Activated CD4-positive, CD25-positive, alpha-beta regulatory T cell treated with anti-CD3 and anti-CD28 coated beads, Interleukin-2, amount 50 U/mL, for 16 hours (primary cell): ENCODE measurements around the gene AMACR.
"Not testable (repeated sequence)": the region's sequence is repeated elsewhere in the genome, so short reads cannot be mapped to it uniquely, and the experiment has no call there.

Experiments
- DNase-seq: peaks from one replicate; pipeline ENCODE4 v3.0.0-alpha.2; 2020; ENCODE audit warnings: low read depth, low spot score

AMACR gene

DNA sequence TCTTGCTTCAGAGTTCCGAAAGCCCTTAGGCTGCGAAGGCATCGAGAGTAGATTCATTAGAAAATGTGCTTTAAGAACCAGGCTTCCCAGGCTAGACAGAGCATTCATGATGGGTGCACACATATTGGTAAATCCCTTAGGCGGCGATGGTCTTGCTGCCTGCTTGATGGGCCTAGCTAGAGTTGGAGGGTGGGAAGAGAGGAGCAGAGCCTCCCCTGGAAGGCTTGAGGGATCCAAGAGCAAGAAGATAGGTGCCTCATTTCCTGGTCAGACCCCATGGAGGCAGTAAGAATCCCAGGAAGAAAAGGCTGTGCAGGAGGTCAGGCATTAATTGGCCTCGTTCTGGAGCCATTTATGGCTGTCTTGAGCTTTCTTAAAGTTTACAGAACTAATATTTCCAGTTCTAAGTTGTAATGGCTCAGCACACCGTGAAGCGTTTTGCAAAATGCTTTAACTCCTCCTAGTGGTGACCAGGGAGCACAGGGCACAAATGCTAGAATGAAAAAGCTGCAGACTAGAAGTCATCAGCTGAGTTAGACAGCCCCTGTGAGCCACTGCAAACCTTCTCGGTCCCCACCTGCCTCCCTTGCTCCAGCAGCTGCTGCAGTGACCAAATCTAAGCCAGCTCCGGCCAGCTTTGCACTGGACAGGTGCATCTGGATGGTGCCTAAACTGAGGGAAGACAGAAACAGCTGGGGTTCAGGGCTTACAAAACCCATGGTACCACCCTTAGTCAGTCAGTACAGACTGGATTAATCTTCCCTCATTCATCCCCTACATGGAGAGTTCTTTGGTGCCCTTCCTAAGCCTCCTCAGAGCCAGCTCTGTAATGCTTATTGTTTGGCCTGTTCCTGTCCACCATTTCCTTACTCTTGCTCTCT is 38.0 kb downstream of the AMACR start:
- DNase-seq = no peak

- no peak for DNase-seq
These were observed 39.4 kb downstream of the AMACR start for GRCh38 chr5:33968211-33969005.

DNA sequence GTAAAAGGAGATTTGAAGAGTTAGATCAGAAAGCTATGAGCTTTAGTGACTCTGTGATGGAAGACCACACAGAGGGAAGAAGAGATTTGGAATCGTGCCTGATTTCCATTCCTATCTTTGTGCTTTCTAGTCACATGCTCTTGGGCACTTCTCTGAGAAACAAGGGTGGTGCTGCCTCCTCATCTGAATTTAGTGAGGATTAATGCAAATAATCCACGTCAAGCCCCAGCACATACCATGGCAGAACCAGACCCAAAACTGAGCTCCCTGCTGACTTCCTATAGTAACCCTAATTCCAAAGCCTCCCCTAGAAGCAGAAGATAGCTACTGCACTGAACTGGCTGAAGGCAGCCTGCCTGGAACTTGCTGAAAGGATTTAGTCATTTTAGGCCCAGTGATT is 41.0 kb downstream of the AMACR start:
- DNase-seq = no peak

GRCh38 chr5:33964132-33964700 is 43.6 kb downstream of the AMACR start:
- no peak for DNase-seq

GRCh38 chr5:33958176-33958575 is 49.7 kb downstream of the AMACR start:
- no peak for DNase-seq

DNA sequence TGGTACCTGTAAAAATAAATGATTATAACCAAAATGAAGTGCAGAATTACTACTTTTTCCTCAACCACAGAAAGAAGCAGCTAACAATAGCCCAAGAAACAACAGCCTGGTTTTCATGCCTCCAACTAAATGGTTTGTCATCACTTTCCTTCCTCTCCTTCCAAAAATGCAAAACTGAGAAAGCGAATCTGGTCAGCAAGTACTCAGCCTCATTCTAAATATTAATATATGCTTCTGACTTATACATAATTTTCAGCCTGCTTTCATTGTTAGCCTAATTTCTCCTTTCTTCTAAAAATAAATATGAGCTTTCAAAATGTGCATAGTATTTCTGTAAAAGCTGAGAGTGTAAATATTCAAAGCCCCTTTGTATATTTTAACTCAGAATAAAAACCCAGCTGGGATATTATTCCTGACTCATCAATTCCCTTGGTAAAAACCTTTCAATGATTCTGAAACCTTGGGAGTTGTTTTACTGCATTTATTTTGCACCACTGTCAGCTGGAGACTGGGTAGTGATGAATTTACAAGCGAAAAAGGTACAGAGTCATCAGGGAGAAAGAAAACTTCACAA is 50.2 kb downstream of the AMACR start:
- DNase-seq = no peak

DNA sequence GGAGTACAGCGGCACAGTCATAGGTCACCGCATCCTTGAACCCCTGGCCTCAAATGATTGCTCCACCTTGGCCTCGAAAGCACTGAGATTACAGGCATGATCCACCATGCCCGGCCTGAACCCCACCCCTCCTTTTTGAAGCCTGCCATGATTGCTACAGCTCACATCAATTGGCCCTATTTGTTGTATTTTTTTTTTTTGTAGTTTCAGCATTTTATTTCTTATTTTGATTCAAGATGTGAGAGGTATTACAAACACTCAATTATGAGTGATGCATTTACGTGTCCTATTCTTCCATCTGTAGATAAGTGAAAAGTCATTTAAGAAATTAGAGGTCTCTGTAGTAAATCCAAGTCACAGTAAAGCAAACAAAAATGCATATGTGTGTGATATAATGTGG is 55.7 kb downstream of the AMACR start:
- not testable (repeated sequence) for DNase-seq

GRCh38 chr5:33944543-33945132 is 63.2 kb downstream of the AMACR start:
- DNase-seq = no peak

DNA sequence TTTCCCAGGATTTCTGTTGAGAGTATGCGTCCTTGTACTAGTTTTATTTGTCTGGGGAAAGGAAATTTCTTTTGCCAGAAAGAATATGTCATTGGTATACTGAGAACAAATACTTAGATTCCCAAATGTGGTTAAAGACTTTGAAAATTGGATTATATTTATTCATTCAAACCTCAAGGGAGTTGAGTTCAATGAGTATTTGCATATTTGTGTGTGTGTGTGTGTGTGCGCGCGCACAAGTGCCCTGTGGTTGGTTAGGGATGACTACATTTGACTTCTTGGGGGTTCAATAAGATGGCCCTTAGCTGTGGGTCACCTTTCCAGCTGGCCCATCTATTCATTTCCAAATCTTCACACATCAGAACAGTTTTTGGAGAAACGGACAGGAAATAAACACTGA is 66.8 kb downstream of the AMACR start:
- no peak for DNase-seq

DNA sequence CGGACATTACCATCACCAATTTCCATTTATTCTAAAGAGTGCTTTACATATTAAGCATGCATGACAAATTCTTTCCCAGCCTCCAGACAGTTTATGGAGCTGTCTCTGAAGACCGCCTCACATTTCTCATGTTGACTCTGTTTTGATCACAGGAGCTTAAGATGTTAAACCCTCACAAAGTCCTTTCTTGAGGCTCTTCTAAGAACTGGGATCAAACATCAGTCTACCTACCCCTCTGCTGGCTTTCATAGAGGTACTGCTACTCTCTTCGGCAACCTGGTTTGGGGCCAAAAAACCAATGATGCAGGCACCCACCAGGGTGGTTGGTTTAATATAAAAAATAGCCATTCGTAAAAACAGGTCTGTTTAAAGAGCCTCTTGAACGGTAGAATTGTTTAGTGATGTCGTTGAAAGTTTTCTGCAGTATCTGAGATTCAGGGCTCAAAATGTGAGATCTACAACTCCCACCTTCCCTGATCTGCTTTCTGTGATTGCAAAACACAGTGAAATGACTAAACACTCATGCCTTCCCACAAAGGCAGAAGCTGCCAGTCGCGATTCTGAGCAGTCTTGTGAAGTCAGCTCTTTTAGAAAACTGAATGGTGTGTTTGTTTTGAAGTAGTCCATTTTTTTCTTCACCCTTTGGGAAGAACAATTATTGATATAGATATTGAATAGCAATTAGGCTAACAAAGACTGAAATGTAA is 68.1 kb downstream of the AMACR start:
- DNase-seq = no peak

GRCh38 chr5:33938881-33939280 is 69.0 kb downstream of the AMACR start:
- DNase-seq = no peak

GRCh38 chr5:33938507-33938796 is 69.4 kb downstream of the AMACR start:
- DNase-seq = no peak

GRCh38 chr5:33937707-33938506 is 69.9 kb downstream of the AMACR start:
- no peak for DNase-seq

DNA sequence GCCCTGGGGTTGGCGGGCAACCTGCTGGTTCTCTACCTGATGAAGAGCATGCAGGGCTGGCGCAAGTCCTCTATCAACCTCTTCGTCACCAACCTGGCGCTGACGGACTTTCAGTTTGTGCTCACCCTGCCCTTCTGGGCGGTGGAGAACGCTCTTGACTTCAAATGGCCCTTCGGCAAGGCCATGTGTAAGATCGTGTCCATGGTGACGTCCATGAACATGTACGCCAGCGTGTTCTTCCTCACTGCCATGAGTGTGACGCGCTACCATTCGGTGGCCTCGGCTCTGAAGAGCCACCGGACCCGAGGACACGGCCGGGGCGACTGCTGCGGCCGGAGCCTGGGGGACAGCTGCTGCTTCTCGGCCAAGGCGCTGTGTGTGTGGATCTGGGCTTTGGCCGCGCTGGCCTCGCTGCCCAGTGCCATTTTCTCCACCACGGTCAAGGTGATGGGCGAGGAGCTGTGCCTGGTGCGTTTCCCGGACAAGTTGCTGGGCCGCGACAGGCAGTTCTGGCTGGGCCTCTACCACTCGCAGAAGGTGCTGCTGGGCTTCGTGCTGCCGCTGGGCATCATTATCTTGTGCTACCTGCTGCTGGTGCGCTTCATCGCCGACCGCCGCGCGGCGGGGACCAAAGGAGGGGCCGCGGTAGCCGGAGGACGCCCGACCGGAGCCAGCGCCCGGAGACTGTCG is 70.7 kb downstream of the AMACR start:
- no peak for DNase-seq

GRCh38 chr5:33936381-33937016 is 71.4 kb downstream of the AMACR start, which contains the start of gene RXFP3:
Gene RXFP3 (plus strand): TSS chr5:33936386. CDS start chr5:33936741, 355 bp downstream.
- no peak for DNase-seq
